Measurements from ENCODE around the gene INPP5A. TPM values are rescaled to one million over a fixed set of nuclear protein-coding genes. Genes with fewer than 3 reads are reported as not detected.

Gene INPP5A
- total RNA-seq, 2 donors from 2014 or later: 20.7 to 26.7 TPM

GRCh38 chr10:132799865-132800264 lies 262.3 kb downstream of the INPP5A start:
- H3K4me3 Mint-ChIP-seq: no peak overlapping the region
- H3K27ac ChIP-seq (ENCODE audit: low read depth, low read length): no peak overlapping the region

GRCh38 chr10:132802048-132802447 lies 264.5 kb downstream of the INPP5A start:
- Histone ChIP-seq H3K27me3 (ENCODE audit: control insufficient read depth, insufficient read depth, low read length, poor library complexity, severe bottlenecking) (no peaks in the 10 kb centered on the region), H3K4me1 (ENCODE audit: control insufficient read depth, insufficient read depth, low read length) (no peaks in the 10 kb centered on the region), H3K36me3 (ENCODE audit: control insufficient read depth, insufficient read depth, low read length) (no peaks in the 10 kb centered on the region), H3K27ac (ENCODE audit: low read depth, low read length) (no peak overlapping the region), H3K9me3 (ENCODE audit: control insufficient read depth, low read length) (no peaks in the 10 kb centered on the region), H3K9ac (ENCODE audit: extremely low read depth, low read length, poor library complexity, severe bottlenecking) (no peak overlapping the region), H3K4me3 (ENCODE audit: low read length) (no peak overlapping the region)
- TF ChIP-seq CTCF (conservative IDR thresholded peaks at IDR 0.05): no peak
- Mint-ChIP-seq H3K9me3 (peaks cover 13% of the 10 kb centered on the region), H3K4me1 (no peaks in the 10 kb centered on the region), H3K36me3 (ENCODE audit: low read depth) (no peaks in the 10 kb centered on the region), H3K27ac (no peak overlapping the region), H3K27me3 (ENCODE audit: insufficient read depth) (no peaks in the 10 kb centered on the region), H3K4me3 (no peak overlapping the region)
- 92 to 100% methylated on average over 7 of the region's 8 CpGs for WGBS, 2 experiments (ENCODE audit: insufficient coverage in 1 of 2, insufficient read length in 1 of 2)
- no peak for DNase-seq

More at GRCh38 chr10:132799865-132800264, 262.3 kb downstream of the INPP5A start:
- 93 to 100% methylated on average over 2 to 11 of the region's 11 CpGs for WGBS, 2 experiments (ENCODE audit: insufficient coverage in 1 of 2, insufficient read length in 1 of 2)
- no peaks in the 10 kb centered on the region for H3K27me3 ChIP-seq (ENCODE audit: control insufficient read depth, insufficient read depth, low read length, poor library complexity, severe bottlenecking)
- no peak for DNase-seq
- no peaks in the 10 kb centered on the region for H3K4me1 ChIP-seq (ENCODE audit: control insufficient read depth, insufficient read depth, low read length)
- TF ChIP-seq CTCF (conservative IDR thresholded peaks at IDR 0.05): no peak
- H3K9me3 Mint-ChIP-seq: peaks cover 13% of the 10 kb centered on the region
- no peak overlapping the region for H3K9ac ChIP-seq (ENCODE audit: extremely low read depth, low read length, poor library complexity, severe bottlenecking)
- H3K27ac Mint-ChIP-seq: no peak overlapping the region
- H3K36me3 Mint-ChIP-seq (ENCODE audit: low read depth): no peaks in the 10 kb centered on the region
- no peaks in the 10 kb centered on the region for H3K27me3 Mint-ChIP-seq (ENCODE audit: insufficient read depth)
- no peak overlapping the region for H3K4me3 ChIP-seq (ENCODE audit: low read length)
- H3K4me1 Mint-ChIP-seq: no peaks in the 10 kb centered on the region
- no peaks in the 10 kb centered on the region for H3K9me3 ChIP-seq (ENCODE audit: control insufficient read depth, low read length)
- H3K36me3 ChIP-seq (ENCODE audit: control insufficient read depth, insufficient read depth, low read length): no peaks in the 10 kb centered on the region

GRCh38 chr10:132802694-132803320 lies 265.2 kb downstream of the INPP5A start:
- H3K9ac ChIP-seq (ENCODE audit: extremely low read depth, low read length, poor library complexity, severe bottlenecking): no peak overlapping the region
- H3K4me1 ChIP-seq (ENCODE audit: control insufficient read depth, insufficient read depth, low read length): no peaks in the 10 kb centered on the region
- no peak overlapping the region for H3K4me3 ChIP-seq (ENCODE audit: low read length)
- H3K9me3 ChIP-seq (ENCODE audit: control insufficient read depth, low read length): no peaks in the 10 kb centered on the region
- WGBS, 2 experiments (ENCODE audit: insufficient coverage in 1 of 2, insufficient read length in 1 of 2): 89 to 91% methylated on average over 8 to 15 of the region's 16 CpGs
- H3K27ac Mint-ChIP-seq: no peak overlapping the region
- no peaks in the 10 kb centered on the region for H3K27me3 Mint-ChIP-seq (ENCODE audit: insufficient read depth)
- H3K27me3 ChIP-seq (ENCODE audit: control insufficient read depth, insufficient read depth, low read length, poor library complexity, severe bottlenecking): no peaks in the 10 kb centered on the region
- H3K4me3 Mint-ChIP-seq: no peak overlapping the region
- H3K4me1 Mint-ChIP-seq: no peaks in the 10 kb centered on the region
- H3K36me3 Mint-ChIP-seq (ENCODE audit: low read depth): no peaks in the 10 kb centered on the region
- peaks cover 13% of the 10 kb centered on the region for H3K9me3 Mint-ChIP-seq
- no peak overlapping the region for H3K27ac ChIP-seq (ENCODE audit: low read depth, low read length)
- peak; percentile 45 for TF ChIP-seq CTCF (conservative IDR thresholded peaks at IDR 0.05)
- no peaks in the 10 kb centered on the region for H3K36me3 ChIP-seq (ENCODE audit: control insufficient read depth, insufficient read depth, low read length)
- peak; percentile 69 for DNase-seq
